Hepatocyte (in vitro differentiated cells): ENCODE measurements around the gene THAP9. TPM values are rescaled to one million over a fixed set of nuclear protein-coding genes. Genes with fewer than 3 reads are reported as not detected.

Experiments used
- DNase-seq: peaks from one replicate; pipeline ENCODE4 v3.0.0-alpha.2; 2016; ENCODE audit warnings: low spot score
- H2AFZ ChIP-seq: fragments of 200-600 bp; sonication (generic); 2 replicates; pipeline ENCODE4 v1.6.0; 2016; ENCODE audit warnings: antibody characterized with exemption, mild to moderate bottlenecking
- H3K27ac ChIP-seq: fragments of 200-600 bp; sonication (generic); 2 replicates; pipeline ENCODE4 v1.5.1; 2016; ENCODE audit warnings: mild to moderate bottlenecking
- H3K27me3 ChIP-seq: fragments of 200-600 bp; sonication (generic); 2 replicates; pipeline ENCODE4 v1.6.1; 2016
- H3K36me3 ChIP-seq: fragments of 200-600 bp; sonication (generic); replicated peaks from 2 replicates; pipeline ENCODE4 v1.5.1; 2016; ENCODE audit warnings: low read depth; ENCODE audit not compliant: insufficient read depth
- H3K4me1 ChIP-seq: fragments of 200-600 bp; sonication (generic); 2 replicates; pipeline ENCODE4 v1.5.1; 2016; ENCODE audit warnings: mild to moderate bottlenecking, moderate library complexity; ENCODE audit not compliant: insufficient read depth
- H3K4me2 ChIP-seq: fragments of 200-600 bp; sonication (generic); 2 replicates; pipeline ENCODE4 v1.6.0; 2016
- H3K4me3 ChIP-seq: fragments of 200-600 bp; sonication (generic); 2 replicates; pipeline ENCODE4 v1.5.1; 2016; ENCODE audit warnings: mild to moderate bottlenecking
- H3K79me2 ChIP-seq: fragments of 200-600 bp; sonication (generic); 2 replicates; pipeline ENCODE4 v1.6.0; 2017; ENCODE audit warnings: mild to moderate bottlenecking
- H3K9me2 ChIP-seq: fragments of 200-600 bp; sonication (generic); replicated peaks from 2 replicates; pipeline ENCODE4 v1.6.0; 2017; ENCODE audit warnings: mild to moderate bottlenecking; ENCODE audit not compliant: insufficient read depth
- H3K9me3 ChIP-seq: fragments of 200-600 bp; sonication (generic); 2 replicates; pipeline ENCODE4 v1.5.1; 2016; ENCODE audit warnings: low read depth, mild to moderate bottlenecking
- H4K20me1 ChIP-seq: fragments of 200-600 bp; sonication (generic); 2 replicates; pipeline ENCODE4 v1.6.0; 2016; ENCODE audit warnings: mild to moderate bottlenecking; ENCODE audit not compliant: insufficient read depth, poor library complexity, severe bottlenecking
- EZH2 ChIP-seq: fragments of 200-600 bp; sonication (generic); IDR thresholded peaks from 2 replicates; pipeline ENCODE4 v1.6.1; 2016; ENCODE audit warnings: antibody characterized with exemption, mild to moderate bottlenecking, borderline replicate concordance
- EZH2phosphoT487 ChIP-seq: fragments of 200-600 bp; sonication (generic); IDR thresholded peaks from one replicate; pipeline ENCODE4 v1.6.1; 2018; ENCODE audit warnings: antibody characterized with exemption, mild to moderate bottlenecking, low read depth, moderate library complexity; ENCODE audit not compliant: unreplicated experiment, severe bottlenecking
- WGBS: methylation state at CpG from one replicate; pipeline ENCODE4 v1.1.6; 2016; ENCODE audit warnings: low lambda C conversion rate; ENCODE audit errors: missing lambda C conversion rate; 5-methylcytosine and 5-hydroxymethylcytosine counted together
- polyA plus RNA-seq: library from polyadenylated mRNA; unstranded; fragments of >200 nt; fragmentation: Nextera tagmentation; extraction: Ambion mirVana; gene quantifications from 2 replicates; pipeline ENCODE4 v1.2.1, GENCODE V29; 2016
- total RNA-seq: library from RNA; depleted of rRNA; stranded (reverse); fragments of >200 nt; gene quantifications from 2 replicates; pipeline ENCODE4 v1.2.3, GENCODE V29; 2014
- TF ChIP-seq, protein P1 (sequence below): fragments of 200-600 bp; sonication (generic); IDR thresholded peaks from 2 replicates; pipeline ENCODE4 v1.5.1; 2016; ENCODE audit warnings: antibody characterized with exemption, mild to moderate bottlenecking; ENCODE audit not compliant: poor library complexity

The THAP9 gene
- total and polyA plus RNA-seq, 2 experiments from 2014 or later, result 2.1 to 12.5 TPM

GRCh38 chr4:82890528-82890900 lies 10.0 kb upstream of the THAP9 start:
- H2AFZ ChIP-seq, result peak overlapping the region; percentile 27
- no peak for DNase-seq

DNA sequence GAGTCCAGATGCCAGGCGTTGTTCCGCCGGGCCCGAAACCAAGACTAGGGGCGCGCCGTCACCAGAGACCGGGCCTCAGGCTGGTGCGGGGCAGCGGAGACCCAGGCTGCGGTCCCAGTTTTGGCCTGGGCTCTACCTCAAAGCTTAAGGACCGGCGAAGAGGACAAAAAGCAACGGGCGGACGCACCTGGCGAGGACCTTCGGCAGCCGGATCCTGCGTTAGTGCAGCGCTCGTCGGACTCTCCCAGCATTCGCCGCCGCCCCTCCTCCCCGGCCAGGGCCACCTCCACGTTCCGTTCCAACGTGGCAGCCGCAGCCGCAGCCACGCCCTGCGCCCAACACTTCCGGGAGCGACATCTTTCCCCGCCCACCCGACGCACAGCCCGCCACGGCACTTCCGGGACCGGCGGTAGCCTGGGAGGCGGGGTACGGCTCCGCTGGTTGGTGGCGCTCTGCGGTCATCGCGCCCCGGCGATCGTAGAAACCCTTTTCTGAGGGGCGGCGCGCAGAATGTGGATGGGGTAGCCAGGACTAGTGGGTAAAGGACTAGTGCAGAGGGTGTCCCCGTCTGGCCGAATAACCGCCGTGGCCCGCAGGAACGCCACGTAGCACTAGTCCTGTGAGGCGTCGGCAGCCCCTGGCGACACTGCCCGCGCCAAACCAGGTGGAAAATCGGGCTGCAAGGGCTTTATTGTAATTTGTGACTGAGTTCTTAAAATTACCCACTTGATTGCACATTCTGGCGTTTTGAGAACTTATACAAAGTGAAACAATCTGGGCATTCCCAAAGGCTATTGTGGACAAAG lies 9.4 kb upstream of the THAP9 start, which contains the start of gene SEC31A:
SEC31A (minus strand) TSS at position 253 of the 806 bp plus-strand sequence. CDS start 9,217 bp downstream, outside the sequence.
- peak within 1 kb of the TSS; percentile 82 for H3K4me2 ChIP-seq

More at GRCh38 chr4:82890528-82890900, 10.0 kb upstream of the THAP9 start:
- Histone ChIP-seq H3K27ac (peak overlapping the region; percentile 99), H3K9me2 (no peaks in the 10 kb centered on the region), H3K4me3 (peak overlapping the region; percentile 62), H3K4me1 (peaks cover 28% of the 10 kb centered on the region), H3K27me3 (no peaks in the 10 kb centered on the region), H3K4me2 (peak overlapping the region; percentile 82), H3K36me3 (no peaks in the 10 kb centered on the region), H4K20me1 (peaks cover 37% of the 10 kb centered on the region), H3K9me3 (no peaks in the 10 kb centered on the region), H3K79me2 (peaks cover 67% of the 10 kb centered on the region)
- TF ChIP-seq, protein P1, sequence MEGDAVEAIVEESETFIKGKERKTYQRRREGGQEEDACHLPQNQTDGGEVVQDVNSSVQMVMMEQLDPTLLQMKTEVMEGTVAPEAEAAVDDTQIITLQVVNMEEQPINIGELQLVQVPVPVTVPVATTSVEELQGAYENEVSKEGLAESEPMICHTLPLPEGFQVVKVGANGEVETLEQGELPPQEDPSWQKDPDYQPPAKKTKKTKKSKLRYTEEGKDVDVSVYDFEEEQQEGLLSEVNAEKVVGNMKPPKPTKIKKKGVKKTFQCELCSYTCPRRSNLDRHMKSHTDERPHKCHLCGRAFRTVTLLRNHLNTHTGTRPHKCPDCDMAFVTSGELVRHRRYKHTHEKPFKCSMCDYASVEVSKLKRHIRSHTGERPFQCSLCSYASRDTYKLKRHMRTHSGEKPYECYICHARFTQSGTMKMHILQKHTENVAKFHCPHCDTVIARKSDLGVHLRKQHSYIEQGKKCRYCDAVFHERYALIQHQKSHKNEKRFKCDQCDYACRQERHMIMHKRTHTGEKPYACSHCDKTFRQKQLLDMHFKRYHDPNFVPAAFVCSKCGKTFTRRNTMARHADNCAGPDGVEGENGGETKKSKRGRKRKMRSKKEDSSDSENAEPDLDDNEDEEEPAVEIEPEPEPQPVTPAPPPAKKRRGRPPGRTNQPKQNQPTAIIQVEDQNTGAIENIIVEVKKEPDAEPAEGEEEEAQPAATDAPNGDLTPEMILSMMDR, result no peak
- TF ChIP-seq EZH2 (no peak), EZH2phosphoT487 (no peak)
- WGBS, result under 1% methylated on average over 16 of the region's 16 CpGs

GRCh38 chr4:82891707-82892466 lies 8.6 kb upstream of the THAP9 start:
- H3K4me1 ChIP-seq, result peaks cover 14% of the 10 kb centered on the region
- peaks cover 67% of the 10 kb centered on the region for H3K79me2 ChIP-seq
- H2AFZ ChIP-seq, result peak overlapping the region; percentile 75
- peak overlapping the region; percentile 80 for H3K4me2 ChIP-seq
- TF ChIP-seq, protein P1, result no peak
- TF ChIP-seq EZH2 (no peak), EZH2phosphoT487 (no peak)
- 23% methylated on average over 7 of the region's 7 CpGs for WGBS
- peak overlapping the region; percentile 64 for H3K4me3 ChIP-seq
- DNase-seq, result peak; percentile 19
- H3K27me3 ChIP-seq, result no peaks in the 10 kb centered on the region
- H3K36me3 ChIP-seq, result no peaks in the 10 kb centered on the region
- no peaks in the 10 kb centered on the region for H3K9me3 ChIP-seq
- peaks cover 24% of the 10 kb centered on the region for H4K20me1 ChIP-seq
- H3K27ac ChIP-seq, result peak overlapping the region; percentile 99
- H3K9me2 ChIP-seq, result no peaks in the 10 kb centered on the region

More for the DNA sequence above, 9.4 kb upstream of the THAP9 start, which contains the start of gene SEC31A:
- Histone ChIP-seq H3K27ac (peak within 1 kb of the TSS; percentile 99), H3K79me2 (peaks cover 67% of the 10 kb centered on the region), H3K4me1 (peaks cover 22% of the 10 kb centered on the region), H3K9me2 (no peaks in the 10 kb centered on the region), H3K36me3 (no peaks in the 10 kb centered on the region), H3K9me3 (no peaks in the 10 kb centered on the region), H3K4me3 (peak within 1 kb of the TSS; percentile 64), H2AFZ (peak within 1 kb of the TSS; percentile 75), H3K27me3 (no peaks in the 10 kb centered on the region), H4K20me1 (peaks cover 32% of the 10 kb centered on the region)
- no peak for TF ChIP-seq EZH2phosphoT487
- TF ChIP-seq EZH2, result no peak
- TF ChIP-seq, protein P1, result peak; percentile 9
- WGBS, result under 1% methylated on average over 54 of the region's 71 CpGs
- peak; percentile 98 for DNase-seq
